ENCODE measurements around the gene C10orf143.

The C10orf143 gene

DNA sequence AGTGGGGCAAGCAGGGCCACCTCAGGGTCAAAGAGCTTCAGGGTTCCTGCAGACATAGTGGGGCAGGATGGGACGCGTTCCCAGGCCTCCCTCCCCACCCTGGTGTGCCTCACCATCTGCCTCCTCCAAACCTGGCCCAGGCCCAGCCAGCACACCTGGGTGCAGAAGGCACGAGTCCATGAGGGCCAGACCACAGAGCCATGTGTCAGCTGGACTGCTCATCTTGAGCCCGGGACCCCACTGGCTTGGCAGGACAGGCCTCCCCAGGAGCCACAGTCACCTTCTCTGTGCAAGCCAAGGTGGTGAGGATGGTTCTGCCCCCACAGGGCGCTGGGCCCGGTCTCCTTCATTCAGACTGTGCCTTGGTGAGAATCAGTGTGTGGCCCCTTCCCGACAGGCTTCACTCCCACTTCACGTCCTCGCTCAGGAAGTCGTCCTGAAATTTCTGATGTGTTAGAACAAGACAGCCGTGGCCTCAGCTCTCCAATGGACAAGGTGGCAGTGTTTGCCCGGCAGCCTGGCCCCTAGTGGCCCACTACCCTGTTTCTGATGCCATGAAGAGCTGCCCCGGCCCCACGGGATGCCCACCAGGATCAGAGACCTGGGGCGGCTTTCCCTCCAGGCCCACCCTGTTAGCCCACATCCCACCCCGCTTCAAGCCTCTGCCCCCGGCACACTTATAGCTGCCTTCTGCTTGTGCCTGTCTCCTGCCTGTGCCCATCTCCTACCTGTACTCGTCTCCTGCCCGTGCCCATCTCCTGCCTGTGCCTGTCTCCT, 87.0 kb downstream of the C10orf143 start:
- TF ChIP-seq, protein P1, sequence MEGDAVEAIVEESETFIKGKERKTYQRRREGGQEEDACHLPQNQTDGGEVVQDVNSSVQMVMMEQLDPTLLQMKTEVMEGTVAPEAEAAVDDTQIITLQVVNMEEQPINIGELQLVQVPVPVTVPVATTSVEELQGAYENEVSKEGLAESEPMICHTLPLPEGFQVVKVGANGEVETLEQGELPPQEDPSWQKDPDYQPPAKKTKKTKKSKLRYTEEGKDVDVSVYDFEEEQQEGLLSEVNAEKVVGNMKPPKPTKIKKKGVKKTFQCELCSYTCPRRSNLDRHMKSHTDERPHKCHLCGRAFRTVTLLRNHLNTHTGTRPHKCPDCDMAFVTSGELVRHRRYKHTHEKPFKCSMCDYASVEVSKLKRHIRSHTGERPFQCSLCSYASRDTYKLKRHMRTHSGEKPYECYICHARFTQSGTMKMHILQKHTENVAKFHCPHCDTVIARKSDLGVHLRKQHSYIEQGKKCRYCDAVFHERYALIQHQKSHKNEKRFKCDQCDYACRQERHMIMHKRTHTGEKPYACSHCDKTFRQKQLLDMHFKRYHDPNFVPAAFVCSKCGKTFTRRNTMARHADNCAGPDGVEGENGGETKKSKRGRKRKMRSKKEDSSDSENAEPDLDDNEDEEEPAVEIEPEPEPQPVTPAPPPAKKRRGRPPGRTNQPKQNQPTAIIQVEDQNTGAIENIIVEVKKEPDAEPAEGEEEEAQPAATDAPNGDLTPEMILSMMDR (IDR thresholded peaks at IDR 0.05; ENCODE audit: extremely low read depth, insufficient read depth, missing control alignments), result no peak
- in situ Hi-C loops (cut with MboI; ENCODE audit: low pct_unique_long_range_greater_than_20kb, low sequenced_read_pairs, unreplicated experiment), result no loop called here
- no peak for DNase-seq (ENCODE audit: low spot score)

DNA sequence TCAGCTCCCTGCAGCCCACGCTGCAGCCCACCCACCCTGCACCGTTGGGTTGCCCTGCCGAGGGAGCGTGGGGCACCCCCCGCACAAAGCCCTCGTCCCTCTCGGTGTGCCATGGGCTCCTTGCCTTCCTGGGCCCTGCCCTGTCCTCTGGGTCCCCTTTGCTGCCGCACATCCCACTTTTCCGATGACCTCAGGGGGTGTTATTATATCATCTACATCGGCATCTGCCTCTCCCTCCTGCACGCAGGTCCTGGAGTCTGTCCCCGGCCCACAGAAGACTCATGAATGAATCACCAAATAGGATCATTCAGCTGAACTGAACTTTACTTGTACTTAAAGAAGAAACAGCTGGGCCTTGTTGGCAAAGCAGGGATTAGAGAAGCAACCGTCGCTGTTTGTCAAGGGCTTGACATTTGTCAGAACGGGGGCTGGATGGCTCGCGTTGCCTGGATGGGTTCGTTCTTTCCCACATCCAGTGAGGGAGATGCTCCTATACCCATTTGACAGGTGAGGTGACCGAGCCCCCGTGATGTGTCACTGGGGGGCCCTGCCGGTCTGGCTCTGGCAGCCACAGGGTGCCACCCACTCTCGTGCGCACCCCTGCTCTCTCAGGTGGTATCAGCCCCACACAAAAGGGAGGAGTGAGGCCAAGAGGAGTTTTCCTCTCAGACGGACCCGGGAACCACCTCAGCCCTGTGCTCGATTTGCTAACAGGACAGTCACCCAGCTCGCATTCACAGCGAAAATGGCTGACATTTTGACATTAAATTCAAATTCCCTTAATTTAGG, 87.9 kb downstream of the C10orf143 start:
- no peak for DNase-seq (ENCODE audit: low spot score)
- TF ChIP-seq, protein P1 (IDR thresholded peaks at IDR 0.05; ENCODE audit: extremely low read depth, insufficient read depth, missing control alignments), result no peak
- in situ Hi-C loops (cut with MboI; ENCODE audit: low pct_unique_long_range_greater_than_20kb, low sequenced_read_pairs, unreplicated experiment), result no loop called here

DNA sequence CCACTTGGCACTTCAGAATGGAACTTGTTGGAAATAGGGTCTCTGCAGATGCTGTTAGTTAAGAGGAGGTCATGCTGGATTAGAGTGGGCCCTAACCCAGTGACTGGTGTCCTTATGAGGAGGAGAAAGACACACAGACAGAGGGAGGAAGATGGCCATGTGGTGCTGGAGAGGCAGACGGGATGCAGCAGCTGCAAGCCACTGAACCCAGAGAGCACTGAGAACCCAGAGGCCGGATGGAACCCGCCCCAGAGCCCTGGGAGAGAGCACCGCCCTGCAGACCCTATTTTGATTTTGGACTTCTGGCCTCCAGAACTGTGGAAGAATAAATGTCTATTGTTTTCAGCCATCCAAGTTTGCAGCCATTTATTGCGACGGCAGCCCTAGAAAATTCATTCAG, 88.5 kb downstream of the C10orf143 start:
- DNase-seq (ENCODE audit: low spot score), result no peak
- in situ Hi-C loops (cut with MboI; ENCODE audit: low pct_unique_long_range_greater_than_20kb, low sequenced_read_pairs, unreplicated experiment), result no loop called here
- TF ChIP-seq, protein P1 (IDR thresholded peaks at IDR 0.05; ENCODE audit: extremely low read depth, insufficient read depth, missing control alignments), result no peak

DNA sequence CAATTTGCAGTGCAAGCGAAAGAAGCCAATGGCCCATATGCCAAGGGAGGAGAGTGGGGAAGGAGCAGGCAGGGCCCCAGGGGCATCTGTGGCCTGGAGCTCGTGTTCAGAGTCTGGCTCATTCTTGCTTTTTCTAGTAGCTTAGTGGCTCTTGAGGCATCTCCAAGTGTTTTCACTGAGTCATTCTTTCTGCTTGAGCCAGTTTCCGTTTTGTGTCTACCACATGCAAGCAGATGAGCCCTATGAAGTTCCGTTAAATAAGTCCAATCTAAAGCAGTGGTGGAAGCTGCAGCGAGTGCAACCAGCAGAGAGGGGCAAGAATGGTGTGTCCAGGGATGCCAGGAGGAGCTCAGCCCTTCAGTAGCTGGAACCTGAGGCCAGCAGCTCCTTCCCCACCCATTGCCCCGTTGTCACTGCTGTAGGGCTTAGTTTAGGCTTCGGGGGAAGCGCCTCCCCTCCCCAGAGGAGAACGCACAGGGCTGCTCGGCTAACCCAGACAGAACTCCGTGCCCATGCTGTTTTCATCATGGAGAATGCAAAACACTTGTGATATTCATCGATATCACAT, 89.2 kb downstream of the C10orf143 start:
- no peak for DNase-seq (ENCODE audit: low spot score)
- in situ Hi-C loops (cut with MboI; ENCODE audit: low pct_unique_long_range_greater_than_20kb, low sequenced_read_pairs, unreplicated experiment), result no loop called here
- TF ChIP-seq, protein P1 (IDR thresholded peaks at IDR 0.05; ENCODE audit: extremely low read depth, insufficient read depth, missing control alignments), result no peak

DNA sequence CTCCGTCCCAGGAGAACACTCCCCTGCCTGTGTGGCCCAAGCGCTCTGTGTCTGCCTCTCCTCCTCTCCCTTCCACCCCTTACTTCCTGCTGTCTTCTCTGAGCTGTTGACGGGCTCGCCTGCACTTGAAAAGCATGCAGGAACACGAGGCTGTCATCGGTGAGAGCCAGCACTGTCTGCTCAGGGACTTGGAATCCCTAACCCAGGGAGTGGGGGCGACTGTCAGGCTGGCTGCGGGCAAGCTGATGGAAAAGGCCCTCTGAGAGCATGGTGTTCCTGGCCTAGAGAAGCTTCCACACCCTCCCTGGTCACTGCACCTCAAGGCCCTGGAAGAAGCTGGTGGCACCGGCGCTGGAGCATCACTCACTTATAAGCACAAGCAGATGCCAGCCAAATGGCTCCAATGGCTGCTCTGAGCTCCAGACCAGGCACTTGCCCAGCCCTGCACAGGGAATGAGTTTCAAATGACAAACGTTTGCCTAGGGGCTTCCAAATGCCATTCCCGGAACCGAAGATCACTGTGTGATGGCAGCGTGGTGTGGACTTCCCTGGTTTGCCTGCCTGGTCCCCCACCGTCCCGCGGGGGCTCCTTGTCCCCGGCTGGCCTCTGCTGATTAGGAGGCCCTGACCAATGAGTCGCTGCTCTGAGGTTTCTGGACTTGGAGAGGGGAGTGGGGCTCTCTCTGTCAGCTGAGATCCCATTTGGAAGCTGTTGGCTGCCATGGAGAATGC, 89.8 kb downstream of the C10orf143 start:
- in situ Hi-C loops (cut with MboI; ENCODE audit: low pct_unique_long_range_greater_than_20kb, low sequenced_read_pairs, unreplicated experiment), result no loop called here
- no peak for DNase-seq (ENCODE audit: low spot score)
- TF ChIP-seq, protein P1 (IDR thresholded peaks at IDR 0.05; ENCODE audit: extremely low read depth, insufficient read depth, missing control alignments), result no peak

DNA sequence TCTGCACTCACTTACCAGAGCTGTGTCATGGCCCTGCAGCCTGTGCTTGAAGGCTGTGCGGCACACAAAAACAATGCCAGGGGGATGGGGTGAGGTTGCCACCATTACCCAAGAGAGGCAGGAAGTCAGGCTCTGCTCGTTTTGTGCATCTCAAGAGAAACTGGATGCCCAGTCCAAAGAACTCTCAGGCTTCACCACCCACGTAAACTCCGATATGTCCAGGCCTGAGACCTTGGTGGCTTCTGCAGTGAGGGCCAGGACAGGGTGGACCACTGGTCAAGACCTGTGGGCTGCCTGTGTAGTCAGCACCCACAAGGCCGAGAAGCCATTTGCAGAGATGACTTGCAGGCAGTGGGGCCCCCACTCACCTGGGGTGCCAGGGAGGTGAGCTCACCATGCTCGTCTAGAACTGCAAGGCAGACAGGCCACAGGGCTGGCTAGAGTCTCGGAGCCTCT, 91.9 kb downstream of the C10orf143 start:
- TF ChIP-seq, protein P1 (IDR thresholded peaks at IDR 0.05; ENCODE audit: extremely low read depth, insufficient read depth, missing control alignments), result no peak
- in situ Hi-C loops (cut with MboI; ENCODE audit: low pct_unique_long_range_greater_than_20kb, low sequenced_read_pairs, unreplicated experiment), result no loop called here
- DNase-seq (ENCODE audit: low spot score), result no peak
